GM12878 (cell line): ENCODE measurements around the gene SCP2D1.

Experiments used
- BHLHE40 ChIP-seq, 2 experiments: fragments of 450-650 bp in 1 of 2; IDR thresholded peaks; 2 replicates each; pipeline ENCODE4 v1.6.1; 2011 to 2017; ENCODE audit warnings: low read depth in 2 of 2, borderline replicate concordance in 1 of 2, improper control_type of control experiment in 1 of 2, low read length in 1 of 2, mild to moderate bottlenecking in 1 of 2
- EP300 ChIP-seq, 2 experiments: fragments of 150-350 bp in 1 of 2; IDR thresholded peaks; 2 replicates each; pipeline ENCODE4 v1.6.1; 2011 to 2012; ENCODE audit warnings: low read depth in 2 of 2, low read length in 2 of 2, borderline replicate concordance in 1 of 2, improper control_type of control experiment in 1 of 2, inconsistent platforms in 1 of 2; ENCODE audit not compliant: control insufficient read depth in 1 of 2
- EZH2 ChIP-seq: IDR thresholded peaks from 2 replicates; pipeline ENCODE4 v1.6.1; 2012; ENCODE audit warnings: low read depth, mild to moderate bottlenecking, control low read depth, inconsistent platforms, low read length, borderline replicate concordance; ENCODE audit not compliant: control insufficient read depth
- POLR2AphosphoS2 ChIP-seq: IDR thresholded peaks from 2 replicates; pipeline ENCODE4 v1.6.1; 2011; ENCODE audit warnings: low read depth, mild to moderate bottlenecking, low read length, improper control_type of control experiment, moderate library complexity
- SREBF2 ChIP-seq: IDR thresholded peaks from 2 replicates; pipeline ENCODE4 v1.6.1; 2012; ENCODE audit warnings: mild to moderate bottlenecking, low read length
- TAF1 ChIP-seq: IDR thresholded peaks from 2 replicates; pipeline ENCODE4 v1.6.1; 2011; ENCODE audit warnings: mild to moderate bottlenecking, low read depth, low read length, borderline replicate concordance
- TF ChIP-seq, protein P1 (sequence below), 3 experiments: IDR thresholded peaks in 2 of 3; conservative IDR thresholded peaks in 1 of 3; 2 replicates each; pipeline ENCODE4 v1.5.1; 2011; ENCODE audit warnings: low read depth in 3 of 3, low read length in 3 of 3, mild to moderate bottlenecking in 3 of 3, control low read depth in 2 of 3, moderate library complexity in 2 of 3, inconsistent platforms in 1 of 3, mixed read lengths in 1 of 3; ENCODE audit not compliant: control insufficient read depth in 2 of 3, insufficient read depth in 1 of 3; ENCODE audit errors: extremely low read depth in 1 of 3

DNA sequence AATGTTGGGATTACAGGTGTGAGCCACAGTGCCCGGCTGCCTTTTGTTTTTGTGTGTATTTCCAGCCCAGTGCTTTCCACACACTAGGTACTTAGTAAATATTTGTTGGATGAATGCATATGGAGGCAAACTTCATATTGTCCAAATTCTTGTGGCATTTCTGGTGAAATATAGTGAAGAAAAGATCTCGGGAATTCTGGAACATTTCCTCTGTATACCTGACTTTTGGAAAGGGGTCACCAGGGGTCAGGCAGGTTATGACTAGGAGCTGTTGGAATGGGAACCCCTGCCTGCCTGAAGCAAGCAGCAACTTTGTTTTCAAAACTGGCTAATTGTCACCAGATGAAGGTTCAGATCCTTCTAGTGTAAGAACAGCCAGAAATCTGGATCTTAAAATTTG lies 12.1 kb upstream of the SCP2D1 start:
- TF ChIP-seq SREBF2 (no peak), EP300 (IDR thresholded peaks at IDR 0.05; ENCODE audit: borderline replicate concordance in 1 of 2, control insufficient read depth in 1 of 2, low read depth in 2 of 2, low read length in 2 of 2) (no peak), EZH2 (no peak), POLR2AphosphoS2 (no peak), TAF1 (no peak), BHLHE40 (IDR thresholded peaks at IDR 0.05; ENCODE audit: borderline replicate concordance in 1 of 2, low read depth in 2 of 2, low read length in 1 of 2) (no peak)
- TF ChIP-seq, protein P1, sequence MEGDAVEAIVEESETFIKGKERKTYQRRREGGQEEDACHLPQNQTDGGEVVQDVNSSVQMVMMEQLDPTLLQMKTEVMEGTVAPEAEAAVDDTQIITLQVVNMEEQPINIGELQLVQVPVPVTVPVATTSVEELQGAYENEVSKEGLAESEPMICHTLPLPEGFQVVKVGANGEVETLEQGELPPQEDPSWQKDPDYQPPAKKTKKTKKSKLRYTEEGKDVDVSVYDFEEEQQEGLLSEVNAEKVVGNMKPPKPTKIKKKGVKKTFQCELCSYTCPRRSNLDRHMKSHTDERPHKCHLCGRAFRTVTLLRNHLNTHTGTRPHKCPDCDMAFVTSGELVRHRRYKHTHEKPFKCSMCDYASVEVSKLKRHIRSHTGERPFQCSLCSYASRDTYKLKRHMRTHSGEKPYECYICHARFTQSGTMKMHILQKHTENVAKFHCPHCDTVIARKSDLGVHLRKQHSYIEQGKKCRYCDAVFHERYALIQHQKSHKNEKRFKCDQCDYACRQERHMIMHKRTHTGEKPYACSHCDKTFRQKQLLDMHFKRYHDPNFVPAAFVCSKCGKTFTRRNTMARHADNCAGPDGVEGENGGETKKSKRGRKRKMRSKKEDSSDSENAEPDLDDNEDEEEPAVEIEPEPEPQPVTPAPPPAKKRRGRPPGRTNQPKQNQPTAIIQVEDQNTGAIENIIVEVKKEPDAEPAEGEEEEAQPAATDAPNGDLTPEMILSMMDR (IDR thresholded peaks at IDR 0.05 in 2 of 3, conservative IDR thresholded peaks at IDR 0.05 in 1 of 3; ENCODE audit: control insufficient read depth in 2 of 3, extremely low read depth in 1 of 3, insufficient read depth in 1 of 3, low read depth in 3 of 3, low read length in 3 of 3): no peak
